Kidney (tissue), 14 donors: Measurements from ENCODE around the gene OR2F1. TPM values are rescaled to one million over a fixed set of nuclear protein-coding genes. Genes with fewer than 3 reads are reported as not detected.
A peak's percentile ranks its signal among the peaks of the same experiment; 100 is the strongest.

Experiments used
- DNase-seq, 5 donors: peaks; one replicate each; pipeline ENCODE4 v3.0.0-alpha.2; 2013 to 2020
- FAIRE-seq: peaks from 2 replicates; lab custom pipeline; 2012; peaks lifted over from hg19 to GRCh38; lab: Jason Lieb, UNC
- H3K27ac ChIP-seq, 2 donors: one replicate each; pipeline ENCODE4 v1.7.0; 2013; ENCODE audit warnings: low read depth in 2 of 2, low read length in 2 of 2, inconsistent platforms in 1 of 2
- H3K27me3 ChIP-seq: one replicate; pipeline ENCODE4 v1.7.1; 2013; ENCODE audit warnings: low read length, inconsistent platforms; ENCODE audit not compliant: control insufficient read depth, insufficient read depth
- H3K36me3 ChIP-seq, 3 donors: one replicate each; pipeline versions ENCODE4 v1.7.0 to v1.7.1; 2013; ENCODE audit warnings: low read length in 3 of 3, control low read depth in 1 of 3, inconsistent platforms in 1 of 3; ENCODE audit not compliant: insufficient read depth in 3 of 3, control insufficient read depth in 2 of 3
- H3K4me1 ChIP-seq, 3 donors: one replicate each; pipeline versions ENCODE4 v1.7.0 to v1.7.1; 2013; ENCODE audit warnings: low read length in 3 of 3, inconsistent platforms in 1 of 3, low read depth in 1 of 3; ENCODE audit not compliant: control insufficient read depth in 2 of 3, insufficient read depth in 2 of 3
- H3K4me3 ChIP-seq, 3 donors: one replicate each; pipeline versions ENCODE4 v1.7.0 to v1.8.1; 2013; ENCODE audit warnings: low read length in 3 of 3, control low read depth in 1 of 3, inconsistent platforms in 1 of 3
- H3K9ac ChIP-seq, 3 donors: one replicate each; pipeline versions ENCODE4 v1.7.0 to v1.7.1; 2013; ENCODE audit warnings: low read length in 3 of 3, control low read depth in 1 of 3, inconsistent platforms in 1 of 3
- H3K9me3 ChIP-seq, 3 donors: one replicate each; pipeline versions ENCODE4 v1.7.0 to v1.7.1; 2013; ENCODE audit warnings: low read length in 3 of 3, control low read depth in 1 of 3, inconsistent platforms in 1 of 3; ENCODE audit not compliant: control insufficient read depth in 2 of 3, insufficient read depth in 1 of 3
- CTCF ChIP-seq: IDR thresholded peaks from 3 replicates; pipeline ENCODE4 v1.5.1; 2012; ENCODE audit warnings: mild to moderate bottlenecking, moderate library complexity, borderline replicate concordance; ENCODE audit not compliant: insufficient read depth; ENCODE audit errors: extremely low read depth
- intact Hi-C: fragments of 100-400 bp; cut with DNase I; formaldehyde crosslinking; loops from one replicate; pipeline ENCODE4 v1.11.1; 2022
- polyA plus RNA-seq: library from polyadenylated mRNA; stranded (reverse); fragments of 350-450 nt; fragmentation: Illumina TruSeq; extraction: RNeasy Lipid Tissue Mini Kit (QIAGEN cat#74804); gene quantifications from one replicate; pipeline ENCODE4 v1.2.3, GENCODE V29; 2014; ENCODE audit warnings: low read depth, low replicate concordance; ENCODE audit not compliant: insufficient read depth
- total RNA-seq: library from RNA; stranded (reverse); fragmentation: NEBNext Ultra II Directional; extraction: Animal tissue kit (Norgen Biotek cat#: 25700); gene quantifications from one replicate; pipeline ENCODE4 v1.2.1, GENCODE V29; 2021
- donor health status: control.
- donor health status: control.
- donor health status: control.
- donor health status: control.
- donor health status: control.
- donor health status: DM: yes; HTN: yes; CAD: no.
- donor health status: Normal renal cell carcinoma (clear cell type).

Gene OR2F1
- total and polyA plus RNA-seq, 2 donors from 2014 or later: not detected

GRCh38 chr7:143954135-143954534, 509 bp upstream of the OR2F1 start:
- H3K27me3 ChIP-seq: no peaks in the 10 kb centered on the region
- no peaks in the 10 kb centered on the region for H3K9me3 ChIP-seq
- DNase-seq: no peak
- no peak overlapping the region for H3K4me3 ChIP-seq
- no peak overlapping the region for H3K27ac ChIP-seq
- H3K36me3 ChIP-seq: no peaks in the 10 kb centered on the region
- no peak for TF ChIP-seq CTCF
- FAIRE-seq: no peak
- intact Hi-C loops: no loop called here
- H3K9ac ChIP-seq: no peak overlapping the region
- no peaks in the 10 kb centered on the region for H3K4me1 ChIP-seq

DNA sequence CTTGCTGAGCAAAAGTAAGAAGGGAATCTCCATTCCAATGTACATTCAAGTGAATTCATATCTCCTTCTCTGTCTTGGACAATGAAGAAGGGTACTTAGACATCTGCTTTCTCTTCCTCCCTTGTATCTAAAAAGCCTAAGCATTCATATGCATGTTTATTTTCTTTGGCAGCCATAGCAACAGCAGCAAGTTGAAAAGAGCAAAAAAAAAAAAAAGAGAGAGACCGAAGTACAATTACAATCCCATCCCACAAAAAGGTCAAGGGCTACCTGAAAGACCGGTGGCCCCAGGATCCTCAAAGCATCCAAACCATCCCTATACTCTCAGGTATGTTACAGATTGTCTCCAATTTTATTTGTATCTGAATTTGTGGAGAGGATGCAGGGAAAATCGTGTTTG, 4.1 kb downstream of the OR2F1 start:
- Histone ChIP-seq H3K4me3 (no peak overlapping the region), H3K9ac (no peak overlapping the region), H3K27me3 (no peaks in the 10 kb centered on the region), H3K27ac (no peak overlapping the region), H3K36me3 (no peaks in the 10 kb centered on the region), H3K9me3 (no peaks in the 10 kb centered on the region), H3K4me1 (no peaks in the 10 kb centered on the region)
- FAIRE-seq (no peak), DNase-seq (peak in 1 of 5 donors; percentile 7)
- intact Hi-C loops: no loop called here
- TF ChIP-seq CTCF: no peak

DNA sequence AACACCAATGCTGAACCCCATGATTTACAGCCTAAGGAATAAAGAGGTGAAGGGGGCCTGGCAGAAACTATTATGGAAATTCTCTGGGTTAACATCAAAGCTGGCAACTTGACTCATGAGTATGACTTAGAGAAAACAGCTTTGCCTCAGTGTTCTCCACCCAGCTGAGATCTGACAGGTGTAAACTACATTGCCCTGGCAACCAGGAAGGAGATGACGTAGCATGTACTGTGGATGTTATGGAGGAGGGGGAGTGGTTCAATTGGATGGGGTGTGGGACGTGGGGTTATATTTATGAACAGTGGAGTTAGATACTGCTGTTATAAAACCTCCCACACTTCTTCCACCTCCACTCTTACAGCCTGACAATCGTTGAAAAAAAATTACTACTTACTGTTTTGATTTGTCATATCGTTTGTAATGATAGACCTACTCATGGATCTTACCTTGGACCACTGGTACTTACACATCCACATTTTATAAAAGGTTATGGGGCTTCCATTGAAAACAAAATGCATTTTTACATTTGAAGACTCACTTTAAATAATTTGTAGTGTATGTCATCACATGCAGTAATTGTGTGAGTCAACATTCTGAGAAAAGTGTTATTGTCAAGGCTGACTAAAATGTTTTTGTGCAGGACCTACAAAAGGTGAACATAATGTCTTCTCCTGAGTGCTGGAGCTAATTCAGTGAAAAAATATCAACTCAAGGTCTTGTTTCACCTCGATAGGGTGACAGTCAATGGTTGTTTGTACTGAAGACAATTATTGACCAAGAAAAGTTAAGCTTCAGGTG, 6.4 kb downstream of the OR2F1 start:
- Histone ChIP-seq H3K9me3 (no peaks in the 10 kb centered on the region), H3K4me3 (no peak overlapping the region), H3K36me3 (no peaks in the 10 kb centered on the region), H3K4me1 (no peaks in the 10 kb centered on the region), H3K27ac (no peak overlapping the region), H3K27me3 (no peaks in the 10 kb centered on the region), H3K9ac (no peak overlapping the region)
- no peak for FAIRE-seq
- no peak for DNase-seq
- no peak for TF ChIP-seq CTCF
- intact Hi-C loops: no loop called here
